GM21390 (cell line): Measurements from ENCODE around the gene ABTB1.
"Not testable (repeated sequence)": the region's sequence is repeated elsewhere in the genome, so short reads cannot be mapped to it uniquely, and the experiment has no call there.

Source experiments
- ATAC-seq: cut with Tn5 transposase; IDR thresholded peaks from one replicate; pipeline ENCODE4 v1.9.1; 2021; ENCODE audit not compliant: unreplicated experiment

Gene ABTB1

GRCh38 chr3:127647845-127648204 lies 24.9 kb upstream of the ABTB1 start:
- ATAC-seq, result no peak

DNA sequence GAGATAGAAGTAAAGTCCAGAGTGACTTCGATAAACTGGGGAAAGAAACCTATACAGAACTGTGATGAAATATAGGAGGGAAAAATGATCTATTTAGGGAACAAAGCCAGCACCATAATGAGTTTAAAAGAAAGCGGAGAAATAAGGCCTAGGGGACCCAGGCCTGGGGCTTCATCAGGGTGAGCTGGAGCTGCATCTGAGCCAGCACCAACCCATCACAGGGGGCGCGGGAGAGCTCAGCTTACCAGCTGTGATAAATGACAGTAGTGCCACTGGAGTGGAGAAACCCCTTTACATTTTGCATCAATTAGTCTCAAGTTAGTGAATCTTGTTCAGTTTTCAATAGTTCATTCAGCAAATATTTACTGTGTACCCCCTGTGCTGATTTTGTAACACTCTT lies 22.5 kb upstream of the ABTB1 start:
- ATAC-seq, result no peak

- ATAC-seq, result no peak
These were observed 21.1 kb upstream of the ABTB1 start for GRCh38 chr3:127651516-127652172.

GRCh38 chr3:127652246-127652995 lies 20.3 kb upstream of the ABTB1 start:
- no peak for ATAC-seq

- no peak for ATAC-seq
These were observed 18.4 kb upstream of the ABTB1 start for GRCh38 chr3:127654374-127654773.

GRCh38 chr3:127654993-127655392 lies 17.8 kb upstream of the ABTB1 start:
- ATAC-seq, result not testable (repeated sequence)

DNA sequence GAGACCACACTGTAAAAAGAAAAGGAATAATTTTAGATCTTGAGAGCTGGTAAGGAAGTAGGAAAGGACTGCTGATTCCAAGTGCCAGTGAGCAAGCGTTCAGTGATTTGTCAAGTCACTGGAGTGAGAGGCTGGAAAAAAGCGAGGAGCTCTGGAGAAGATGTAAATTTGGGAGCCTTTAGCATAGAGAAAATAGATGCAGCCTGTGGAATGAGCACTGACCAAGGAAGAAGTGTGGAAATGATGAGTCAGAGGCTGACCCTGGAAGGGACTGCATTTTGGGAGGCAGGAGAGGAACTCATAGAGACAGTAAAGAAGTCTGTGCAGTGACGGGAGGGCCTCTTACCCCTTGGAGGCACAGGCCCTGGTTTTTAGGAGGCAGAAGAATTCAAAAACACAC lies 17.1 kb upstream of the ABTB1 start:
- no peak for ATAC-seq

DNA sequence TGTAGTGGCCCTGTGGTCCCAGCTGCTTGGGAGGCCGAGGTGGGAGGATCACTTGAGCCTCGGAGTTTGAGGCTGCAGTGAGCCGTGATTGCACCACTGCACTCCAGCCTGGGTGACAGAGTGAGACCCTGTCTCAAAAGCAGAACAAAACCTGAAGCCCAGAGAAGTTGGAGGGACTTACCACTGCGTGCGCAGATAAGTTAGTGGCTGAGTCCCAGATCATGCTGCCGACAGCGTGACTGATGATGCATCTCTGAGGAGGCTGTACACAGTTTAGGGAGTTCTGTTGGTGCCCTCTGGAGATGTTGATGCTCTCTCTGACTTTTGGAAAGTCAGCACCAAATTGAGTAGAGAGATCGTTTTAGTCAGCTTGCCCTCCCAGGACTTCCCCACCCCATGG lies 15.8 kb upstream of the ABTB1 start:
- ATAC-seq, result no peak

DNA sequence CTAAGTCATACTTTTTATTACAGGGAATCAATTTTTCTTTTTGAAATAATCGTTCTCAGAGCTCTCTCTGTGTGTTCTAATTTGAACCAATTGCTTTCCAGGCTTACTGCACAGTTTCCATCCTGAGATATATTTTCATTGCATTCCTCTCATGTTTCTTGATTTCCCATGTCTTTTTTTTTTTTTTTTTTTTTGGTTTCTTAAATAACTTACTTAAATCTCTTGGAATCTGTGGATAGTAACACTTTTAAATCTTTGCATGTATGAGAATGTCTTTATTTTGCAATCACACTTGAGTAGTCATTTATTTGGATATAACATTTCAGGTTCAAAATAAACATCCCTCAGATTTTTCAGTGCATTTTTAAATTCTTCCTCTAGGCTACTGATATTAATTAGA lies 14.5 kb upstream of the ABTB1 start:
- no peak for ATAC-seq

- no peak for ATAC-seq
These were observed 12.0 kb upstream of the ABTB1 start for GRCh38 chr3:127660621-127661251.

DNA sequence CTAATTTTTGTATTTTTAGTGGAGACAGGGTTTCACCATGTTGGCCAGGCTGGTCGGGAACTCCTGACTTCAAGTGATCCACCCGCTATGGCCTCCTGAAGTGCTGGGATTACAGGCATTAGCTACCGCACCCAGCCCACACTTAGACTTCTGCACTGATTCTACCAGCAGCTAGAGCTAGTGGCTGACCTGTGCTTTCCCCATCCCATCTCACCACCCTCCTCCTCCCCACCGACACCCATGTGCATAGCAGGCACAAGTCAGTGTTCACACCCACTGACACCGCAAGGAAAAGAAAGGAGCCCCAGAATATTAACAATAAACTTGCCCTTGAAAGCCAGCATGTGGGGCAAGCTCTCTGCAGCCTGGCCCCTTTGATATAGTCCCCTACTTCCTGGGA lies 11.2 kb upstream of the ABTB1 start:
- no peak for ATAC-seq

DNA sequence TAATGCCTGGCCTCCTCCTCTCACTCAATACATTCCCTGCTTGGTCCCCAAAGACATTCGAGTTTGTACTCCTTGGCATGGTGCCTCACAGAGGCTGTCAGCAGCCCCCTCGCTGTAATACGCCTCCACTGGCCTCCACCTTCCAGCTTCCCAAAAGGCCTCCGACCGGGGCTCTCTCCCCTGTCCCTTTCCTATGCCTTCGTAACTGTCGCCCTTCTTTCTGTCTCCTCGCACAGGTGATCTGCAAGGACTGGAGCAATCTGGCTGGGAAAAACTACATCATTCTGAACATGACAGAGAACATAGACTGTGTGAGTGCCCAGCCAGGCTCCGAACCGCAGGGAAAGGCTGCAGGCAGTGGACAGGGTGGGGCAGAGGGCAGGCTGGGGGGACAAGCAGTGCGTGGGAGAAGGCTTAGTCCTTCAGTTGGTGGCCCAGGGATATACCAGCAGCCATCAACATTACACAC lies 10.7 kb upstream of the ABTB1 start:
- ATAC-seq, result no peak

DNA sequence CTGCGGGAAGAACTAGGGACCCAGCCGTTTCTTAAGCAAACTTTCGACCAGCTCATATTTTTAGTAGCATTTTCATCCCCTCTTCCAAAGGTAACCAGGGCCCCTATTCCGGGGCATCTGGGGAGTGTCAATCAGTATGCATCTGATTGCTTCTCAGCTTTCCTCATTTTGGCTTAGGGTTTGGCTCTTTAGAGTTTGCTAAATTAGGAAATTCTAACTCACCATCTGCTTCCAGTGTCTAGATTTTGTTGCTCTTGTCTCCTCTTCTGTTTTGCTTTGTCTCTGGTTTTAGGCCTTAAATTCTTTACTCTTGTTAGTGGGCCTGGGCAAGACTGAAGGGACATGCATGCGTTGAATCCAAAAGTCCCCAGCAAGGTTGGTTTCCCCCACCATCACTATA lies 9.6 kb upstream of the ABTB1 start:
- no peak for ATAC-seq

GRCh38 chr3:127665165-127665564 lies 7.6 kb upstream of the ABTB1 start:
- ATAC-seq, result no peak

- ATAC-seq, result no peak
These were observed 7.2 kb upstream of the ABTB1 start for GRCh38 chr3:127665586-127665985.

- ATAC-seq, result no peak
These were observed 6.1 kb upstream of the ABTB1 start for GRCh38 chr3:127666676-127667075.

DNA sequence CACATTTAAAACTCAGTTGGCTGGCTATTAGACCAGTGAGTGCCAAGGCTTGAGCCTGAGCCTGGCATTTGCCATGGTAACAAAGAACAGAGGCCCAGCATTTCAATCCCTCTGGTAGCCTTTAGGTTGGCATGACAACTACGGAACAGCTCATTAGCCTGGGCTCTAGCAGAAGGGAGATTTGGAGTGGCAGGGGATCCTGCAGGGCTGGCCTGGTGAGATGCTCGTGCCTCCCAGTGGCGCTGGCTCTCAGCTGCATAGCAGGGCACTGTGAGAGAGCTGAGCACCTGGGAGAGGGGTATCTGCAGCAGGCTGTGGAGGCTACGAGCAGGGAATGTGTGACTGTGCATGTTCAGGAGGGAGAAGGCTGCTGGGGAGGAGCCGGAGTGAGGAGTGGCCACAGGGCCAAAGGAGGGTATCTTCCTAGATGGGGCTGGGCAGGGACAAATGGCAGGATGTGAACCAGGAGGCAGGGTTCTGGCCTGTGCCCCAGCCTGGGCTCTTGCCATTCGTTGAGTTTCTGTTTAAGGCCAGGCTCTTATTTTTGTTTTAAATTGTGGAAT lies 5.6 kb upstream of the ABTB1 start:
- no peak for ATAC-seq

DNA sequence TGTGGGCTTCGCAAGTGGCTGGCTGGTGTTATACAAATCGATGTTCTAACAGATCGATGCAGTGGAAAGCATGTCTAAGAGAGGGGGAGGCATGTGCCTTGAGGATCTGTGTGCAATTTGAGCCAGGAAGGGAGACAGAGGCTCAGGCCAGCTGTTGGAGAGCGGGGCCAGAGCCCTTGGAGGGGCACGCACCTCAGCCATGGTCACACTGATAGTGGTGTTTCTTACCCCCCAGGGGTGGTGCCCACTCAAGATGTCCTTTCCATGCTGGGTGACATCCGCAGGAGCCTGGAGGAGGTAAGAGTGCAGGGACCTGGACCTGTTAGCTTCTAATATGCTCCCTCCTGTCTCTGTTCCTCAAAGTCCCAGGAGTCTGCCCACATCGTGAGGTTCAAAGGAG lies 3.8 kb upstream of the ABTB1 start:
- no peak for ATAC-seq

DNA sequence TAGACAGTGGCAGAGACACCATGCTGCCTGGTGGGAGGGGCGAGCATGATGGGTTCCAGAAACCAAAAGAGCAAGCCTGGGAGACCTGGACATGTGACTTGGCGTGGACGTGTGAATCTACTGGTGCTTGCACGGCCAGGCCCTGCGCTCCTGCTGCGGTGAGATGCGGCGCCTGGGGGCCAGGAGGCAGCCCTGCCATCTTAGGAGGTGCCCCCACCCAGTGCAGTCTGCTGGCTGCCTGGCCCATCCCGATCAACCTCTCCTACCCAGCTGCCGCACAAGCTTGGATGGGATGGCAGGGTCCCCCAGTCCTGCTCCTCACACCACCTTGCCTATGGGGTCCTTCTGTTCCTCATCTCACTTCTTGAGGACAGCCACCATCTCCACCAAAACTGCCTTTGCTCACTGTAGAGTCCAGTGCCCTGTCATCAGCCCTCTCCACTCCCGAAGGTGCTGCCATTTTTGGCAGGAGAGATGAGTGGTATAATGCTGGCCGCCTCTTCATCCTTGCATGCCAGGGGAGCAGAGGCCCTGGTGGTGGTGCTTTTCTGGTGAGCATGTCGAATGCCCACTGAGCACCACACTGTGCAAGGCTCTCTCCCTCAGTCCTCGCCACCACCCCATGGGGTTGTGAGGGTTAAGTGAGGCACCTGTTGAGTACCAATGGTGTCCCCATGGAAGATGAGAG lies 3.1 kb upstream of the ABTB1 start:
- ATAC-seq, result no peak

DNA sequence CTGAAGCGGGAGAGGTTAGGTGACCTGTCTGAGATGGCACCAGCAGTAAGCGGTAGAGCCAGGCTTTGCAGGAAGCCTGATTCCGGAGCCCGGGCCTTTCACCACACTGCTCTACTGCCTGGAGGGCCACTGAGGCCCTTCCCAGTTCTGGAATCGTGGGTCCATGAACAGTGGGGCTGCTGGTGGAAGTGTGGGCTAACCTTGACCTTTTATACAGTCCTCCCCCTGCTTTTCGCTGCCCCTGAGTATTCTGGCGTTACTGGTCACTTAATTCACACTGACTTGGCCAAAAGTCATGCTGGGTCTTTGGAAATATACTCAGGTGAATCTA lies 2.6 kb upstream of the ABTB1 start:
- no peak for ATAC-seq

DNA sequence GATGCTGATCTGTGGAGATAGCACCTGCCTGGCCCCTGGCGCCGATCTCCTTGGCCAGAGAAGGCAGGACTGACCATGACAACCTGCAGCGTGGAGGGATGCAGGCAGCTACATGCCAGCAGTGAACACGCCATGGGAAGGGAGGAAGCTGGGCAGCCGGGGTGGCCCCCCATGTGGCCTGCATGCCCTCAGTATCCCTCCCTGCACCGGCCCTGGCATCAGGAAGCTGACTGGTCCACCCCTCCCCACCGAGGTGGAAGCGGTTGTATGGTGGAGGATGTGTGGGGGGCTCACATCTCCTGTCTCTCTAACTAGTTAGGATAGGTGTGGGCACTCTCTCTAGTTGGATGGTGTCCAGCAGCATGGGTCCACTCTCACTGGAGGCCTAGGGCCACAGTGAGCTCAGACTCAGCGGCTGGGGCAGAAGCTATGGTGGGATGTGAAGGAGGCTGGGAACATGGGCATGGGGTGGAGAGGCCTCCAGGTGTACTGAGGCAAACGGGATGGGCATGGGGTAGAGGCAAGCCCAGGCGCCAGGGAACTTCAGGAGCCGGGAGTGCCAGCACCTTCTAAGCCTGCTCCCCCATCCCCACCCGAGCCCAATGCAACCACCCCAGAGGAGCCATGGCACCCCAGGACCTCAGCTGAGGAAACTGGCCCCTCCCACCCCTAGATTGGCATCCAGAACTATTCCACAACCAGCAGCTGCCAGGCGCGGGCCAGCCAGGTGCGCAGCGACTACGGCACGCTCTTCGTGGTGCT lies 1.8 kb upstream of the ABTB1 start:
- ATAC-seq, result no peak
